Measurements from ENCODE around the gene GRIN2C.

DNA sequence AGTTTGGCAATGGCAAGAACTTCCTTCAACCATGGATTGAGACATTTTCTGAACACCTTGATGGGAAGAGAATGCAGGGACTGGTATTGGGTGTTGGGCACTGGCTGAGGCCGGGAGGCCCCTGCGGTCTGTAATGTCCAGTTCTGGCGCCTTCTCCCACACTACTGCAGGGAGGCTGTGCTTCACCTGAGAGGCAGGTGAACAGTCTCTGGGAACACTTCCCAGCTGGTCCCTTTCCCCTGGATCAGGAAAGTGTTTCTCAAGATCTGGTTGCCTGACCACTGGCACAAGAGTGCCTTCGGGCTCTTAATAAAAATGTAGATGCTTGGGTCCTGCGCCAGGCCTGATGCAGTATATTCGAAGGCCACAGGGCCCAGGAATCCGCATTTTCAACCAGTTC lies 55.0 kb downstream of the GRIN2C start:
- TF ChIP-seq, protein P1, sequence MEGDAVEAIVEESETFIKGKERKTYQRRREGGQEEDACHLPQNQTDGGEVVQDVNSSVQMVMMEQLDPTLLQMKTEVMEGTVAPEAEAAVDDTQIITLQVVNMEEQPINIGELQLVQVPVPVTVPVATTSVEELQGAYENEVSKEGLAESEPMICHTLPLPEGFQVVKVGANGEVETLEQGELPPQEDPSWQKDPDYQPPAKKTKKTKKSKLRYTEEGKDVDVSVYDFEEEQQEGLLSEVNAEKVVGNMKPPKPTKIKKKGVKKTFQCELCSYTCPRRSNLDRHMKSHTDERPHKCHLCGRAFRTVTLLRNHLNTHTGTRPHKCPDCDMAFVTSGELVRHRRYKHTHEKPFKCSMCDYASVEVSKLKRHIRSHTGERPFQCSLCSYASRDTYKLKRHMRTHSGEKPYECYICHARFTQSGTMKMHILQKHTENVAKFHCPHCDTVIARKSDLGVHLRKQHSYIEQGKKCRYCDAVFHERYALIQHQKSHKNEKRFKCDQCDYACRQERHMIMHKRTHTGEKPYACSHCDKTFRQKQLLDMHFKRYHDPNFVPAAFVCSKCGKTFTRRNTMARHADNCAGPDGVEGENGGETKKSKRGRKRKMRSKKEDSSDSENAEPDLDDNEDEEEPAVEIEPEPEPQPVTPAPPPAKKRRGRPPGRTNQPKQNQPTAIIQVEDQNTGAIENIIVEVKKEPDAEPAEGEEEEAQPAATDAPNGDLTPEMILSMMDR (conservative IDR thresholded peaks at IDR 0.05; ENCODE audit: low read length), result no peak
- no peak for TF ChIP-seq EZH2phosphoT487 (IDR thresholded peaks at IDR 0.05; ENCODE audit: borderline replicate concordance)

All from Loucy (cell line).